MM.1S (cell line): ENCODE data around the gene PXYLP1.

ENCODE experiments used
- DNase-seq: peaks from one replicate; pipeline ENCODE4 v3.0.0-alpha.2; 2015
- H2AFZ ChIP-seq: fragments of 300-600 bp; sonication (generic); 2 replicates; pipeline ENCODE4 v1.6.0; 2016; ENCODE audit warnings: antibody characterized with exemption, low read length
- H3F3A ChIP-seq: fragments of 300-600 bp; sonication (generic); 2 replicates; pipeline ENCODE4 v1.6.1; 2016; ENCODE audit warnings: mild to moderate bottlenecking, antibody characterized with exemption, low read length, moderate library complexity, mixed read lengths; ENCODE audit not compliant: insufficient read depth
- H3K27ac ChIP-seq: fragments of 300-600 bp; sonication (generic); 2 replicates; pipeline ENCODE4 v1.5.1; 2016; ENCODE audit warnings: mild to moderate bottlenecking, low read length
- H3K27me3 ChIP-seq: fragments of 300-600 bp; sonication (generic); replicated peaks from 2 replicates; pipeline ENCODE4 v1.6.0; 2016; ENCODE audit warnings: low read length; ENCODE audit not compliant: insufficient read depth
- H3K36me3 ChIP-seq: fragments of 300-600 bp; sonication (generic); replicated peaks from 2 replicates; pipeline ENCODE4 v1.6.1; 2016; ENCODE audit warnings: mild to moderate bottlenecking, low read length, mixed read lengths; ENCODE audit not compliant: insufficient read depth
- H3K4me1 ChIP-seq: fragments of 300-600 bp; sonication (generic); 2 replicates; pipeline ENCODE4 v1.6.1; 2016; ENCODE audit warnings: low read length, mixed read lengths
- H3K4me2 ChIP-seq: fragments of 300-600 bp; sonication (generic); 2 replicates; pipeline ENCODE4 v1.6.0; 2016; ENCODE audit warnings: low read depth, low read length
- H3K4me3 ChIP-seq: fragments of 300-600 bp; sonication (generic); 2 replicates; pipeline ENCODE4 v1.5.1; 2016; ENCODE audit warnings: low read length, mixed read lengths
- H3K79me2 ChIP-seq: fragments of 300-600 bp; sonication (generic); 2 replicates; pipeline ENCODE4 v1.6.1; 2016; ENCODE audit warnings: mixed run types, low read length, mixed read lengths
- H3K9ac ChIP-seq: fragments of 300-600 bp; sonication (generic); 2 replicates; pipeline ENCODE4 v1.6.1; 2016; ENCODE audit warnings: low read length, mixed read lengths
- H3K9me2 ChIP-seq: fragments of 300-600 bp; sonication (generic); replicated peaks from 2 replicates; pipeline ENCODE4 v1.6.1; 2016; ENCODE audit warnings: mild to moderate bottlenecking, low read length, mixed read lengths; ENCODE audit not compliant: insufficient read depth
- H3K9me3 ChIP-seq: fragments of 300-600 bp; sonication (generic); replicated peaks from 2 replicates; pipeline ENCODE4 v1.6.1; 2016; ENCODE audit warnings: mild to moderate bottlenecking, low read length, mixed read lengths; ENCODE audit not compliant: insufficient read depth
- H4K20me1 ChIP-seq: fragments of 300-600 bp; sonication (generic); 2 replicates; pipeline ENCODE4 v1.6.1; 2016; ENCODE audit warnings: mild to moderate bottlenecking, low read length, moderate library complexity, mixed read lengths; ENCODE audit not compliant: insufficient read depth
- EZH2 ChIP-seq: fragments of 300-600 bp; sonication (generic); optimal IDR thresholded peaks from 2 replicates; pipeline ENCODE3; 2017; ENCODE audit warnings: low read depth, mild to moderate bottlenecking, antibody characterized with exemption, low read length, mixed read lengths
- EZH2phosphoT487 ChIP-seq: fragments of 300-600 bp; sonication (generic); IDR thresholded peaks from 2 replicates; pipeline ENCODE4 v1.6.1; 2018; ENCODE audit warnings: antibody characterized with exemption, low read length
- TF ChIP-seq, protein P1 (sequence below): fragments of 300-600 bp; sonication (generic); IDR thresholded peaks from 2 replicates; pipeline ENCODE4 v1.5.1; 2016; ENCODE audit warnings: antibody characterized with exemption, low read length, mixed read lengths

Gene PXYLP1

GRCh38 chr3:141343077-141343476, 111.5 kb downstream of the PXYLP1 start:
- no peaks in the 10 kb centered on the region for H3F3A ChIP-seq
- no peaks in the 10 kb centered on the region for H3K27me3 ChIP-seq
- H3K4me1 ChIP-seq = no peaks in the 10 kb centered on the region
- H2AFZ ChIP-seq = no peak overlapping the region
- H3K4me2 ChIP-seq = no peak overlapping the region
- H3K27ac ChIP-seq = no peak overlapping the region
- H3K36me3 ChIP-seq = no peaks in the 10 kb centered on the region
- no peaks in the 10 kb centered on the region for H4K20me1 ChIP-seq
- H3K9me2 ChIP-seq = no peaks in the 10 kb centered on the region
- no peak for TF ChIP-seq EZH2
- TF ChIP-seq, protein P1, sequence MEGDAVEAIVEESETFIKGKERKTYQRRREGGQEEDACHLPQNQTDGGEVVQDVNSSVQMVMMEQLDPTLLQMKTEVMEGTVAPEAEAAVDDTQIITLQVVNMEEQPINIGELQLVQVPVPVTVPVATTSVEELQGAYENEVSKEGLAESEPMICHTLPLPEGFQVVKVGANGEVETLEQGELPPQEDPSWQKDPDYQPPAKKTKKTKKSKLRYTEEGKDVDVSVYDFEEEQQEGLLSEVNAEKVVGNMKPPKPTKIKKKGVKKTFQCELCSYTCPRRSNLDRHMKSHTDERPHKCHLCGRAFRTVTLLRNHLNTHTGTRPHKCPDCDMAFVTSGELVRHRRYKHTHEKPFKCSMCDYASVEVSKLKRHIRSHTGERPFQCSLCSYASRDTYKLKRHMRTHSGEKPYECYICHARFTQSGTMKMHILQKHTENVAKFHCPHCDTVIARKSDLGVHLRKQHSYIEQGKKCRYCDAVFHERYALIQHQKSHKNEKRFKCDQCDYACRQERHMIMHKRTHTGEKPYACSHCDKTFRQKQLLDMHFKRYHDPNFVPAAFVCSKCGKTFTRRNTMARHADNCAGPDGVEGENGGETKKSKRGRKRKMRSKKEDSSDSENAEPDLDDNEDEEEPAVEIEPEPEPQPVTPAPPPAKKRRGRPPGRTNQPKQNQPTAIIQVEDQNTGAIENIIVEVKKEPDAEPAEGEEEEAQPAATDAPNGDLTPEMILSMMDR = no peak
- no peak for TF ChIP-seq EZH2phosphoT487
- no peak for DNase-seq
- H3K79me2 ChIP-seq = no peaks in the 10 kb centered on the region
- H3K9me3 ChIP-seq = no peaks in the 10 kb centered on the region
- no peak overlapping the region for H3K9ac ChIP-seq
- H3K4me3 ChIP-seq = no peak overlapping the region

DNA sequence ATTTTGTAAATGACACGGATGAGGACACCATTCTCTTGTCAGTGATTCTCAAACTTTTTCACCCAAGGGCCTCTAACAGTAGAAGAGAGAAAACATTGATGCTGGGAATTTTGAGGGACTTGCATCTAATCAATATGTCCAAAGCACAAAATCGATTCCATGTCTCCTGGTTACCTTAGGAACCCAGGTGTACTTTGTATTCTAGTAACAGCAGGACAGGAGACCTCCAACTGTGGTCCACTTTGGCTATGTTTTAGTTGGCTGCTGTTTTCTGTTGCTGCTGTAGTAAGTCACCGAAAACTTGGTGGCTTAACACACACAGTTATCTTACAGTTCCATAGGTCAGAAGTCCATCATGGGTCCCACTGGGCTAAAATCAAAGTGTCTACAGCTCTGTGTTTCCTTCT, 112.2 kb downstream of the PXYLP1 start:
- TF ChIP-seq EZH2phosphoT487 (no peak), EZH2 (no peak)
- TF ChIP-seq, protein P1 = no peak
- Histone ChIP-seq H4K20me1 (no peaks in the 10 kb centered on the region), H3K27ac (no peak overlapping the region), H2AFZ (no peak overlapping the region), H3K79me2 (no peaks in the 10 kb centered on the region), H3K36me3 (no peaks in the 10 kb centered on the region), H3K4me3 (no peak overlapping the region), H3K4me2 (no peak overlapping the region), H3K9ac (no peak overlapping the region), H3K9me3 (no peaks in the 10 kb centered on the region), H3K27me3 (no peaks in the 10 kb centered on the region), H3K9me2 (no peaks in the 10 kb centered on the region), H3F3A (no peaks in the 10 kb centered on the region), H3K4me1 (no peaks in the 10 kb centered on the region)
- DNase-seq = no peak
